Fibroblast of skin of left quadriceps (primary cell): ENCODE measurements around the gene FRMD4B.

Experiments used
- DNase-seq, 2 experiments: peaks; one replicate each; pipeline ENCODE4 v3.0.0-alpha.2; 2013; ENCODE audit warnings: low read depth in 2 of 2

FRMD4B gene

GRCh38 chr3:69364354-69364753 is 21.5 kb downstream of the FRMD4B start:
- DNase-seq: no peak

- DNase-seq: no peak
Measured at GRCh38 chr3:69360690-69361089, 25.2 kb downstream of the FRMD4B start.

- DNase-seq: no peak
Measured at GRCh38 chr3:69359916-69360315, 26.0 kb downstream of the FRMD4B start.

- DNase-seq: no peak
Measured at GRCh38 chr3:69359339-69359893, 26.5 kb downstream of the FRMD4B start.

GRCh38 chr3:69357196-69357595 is 28.7 kb downstream of the FRMD4B start:
- no peak for DNase-seq

- no peak for DNase-seq
Measured at GRCh38 chr3:69354948-69355347, 30.9 kb downstream of the FRMD4B start.

- no peak for DNase-seq
Measured at GRCh38 chr3:69353503-69353902, 32.4 kb downstream of the FRMD4B start.

- DNase-seq: no peak
Measured at GRCh38 chr3:69353088-69353478, 32.8 kb downstream of the FRMD4B start.

- DNase-seq: no peak
Measured at GRCh38 chr3:69352305-69353087, 33.4 kb downstream of the FRMD4B start.

GRCh38 chr3:69343875-69344274 is 42.0 kb downstream of the FRMD4B start:
- DNase-seq: peak; percentile 10 to 17

- DNase-seq: no peak
Measured at GRCh38 chr3:69342074-69342473, 43.8 kb downstream of the FRMD4B start.

- no peak for DNase-seq
Measured at GRCh38 chr3:69339760-69340159, 46.1 kb downstream of the FRMD4B start.

- no peak for DNase-seq
Measured at GRCh38 chr3:69338911-69339310, 47.0 kb downstream of the FRMD4B start.

GRCh38 chr3:69332934-69333333 is 53.0 kb downstream of the FRMD4B start:
- no peak for DNase-seq

- no peak for DNase-seq
Measured at GRCh38 chr3:69330891-69331400, 54.9 kb downstream of the FRMD4B start.

- DNase-seq: peak; percentile 33 to 39
Measured at GRCh38 chr3:69329892-69330291, 56.0 kb downstream of the FRMD4B start.

- no peak for DNase-seq
Measured at GRCh38 chr3:69328963-69329302, 57.0 kb downstream of the FRMD4B start.

GRCh38 chr3:69328103-69328962 is 57.6 kb downstream of the FRMD4B start:
- no peak for DNase-seq

- no peak for DNase-seq
Measured at GRCh38 chr3:69326855-69327300, 59.0 kb downstream of the FRMD4B start.

GRCh38 chr3:69325151-69325550 is 60.7 kb downstream of the FRMD4B start:
- no peak for DNase-seq

GRCh38 chr3:69324362-69325025 is 61.4 kb downstream of the FRMD4B start:
- no peak for DNase-seq

GRCh38 chr3:69323941-69324340 is 61.9 kb downstream of the FRMD4B start:
- DNase-seq: no peak
